Cerebellar cortex (tissue), 1 donor: ENCODE results near the gene PEPD.
"Not testable (repeated sequence)": the region's sequence is repeated elsewhere in the genome, so short reads cannot be mapped to it uniquely, and the experiment has no call there.

Experiments
- DNase-seq: peaks from one replicate; pipeline ENCODE4 v3.0.0-alpha.2; 2015; ENCODE audit warnings: low spot score

Gene PEPD

GRCh38 chr19:33497131-33497777 lies 24.3 kb downstream of the PEPD start:
- DNase-seq: no peak

- DNase-seq: no peak
Measured at GRCh38 chr19:33496038-33496895, 25.3 kb downstream of the PEPD start.

- DNase-seq: no peak
Measured at GRCh38 chr19:33493401-33494275, 28.0 kb downstream of the PEPD start.

- DNase-seq: no peak
Measured at GRCh38 chr19:33492951-33493350, 28.6 kb downstream of the PEPD start.

- DNase-seq: no peak
Measured at GRCh38 chr19:33492090-33492489, 29.5 kb downstream of the PEPD start.

- not testable (repeated sequence) for DNase-seq
Measured at GRCh38 chr19:33490596-33490995, 31.0 kb downstream of the PEPD start.

GRCh38 chr19:33490041-33490451 lies 31.5 kb downstream of the PEPD start:
- DNase-seq: no peak

GRCh38 chr19:33488826-33489225 lies 32.8 kb downstream of the PEPD start:
- DNase-seq: no peak

GRCh38 chr19:33487901-33488800 lies 33.4 kb downstream of the PEPD start:
- DNase-seq: no peak

- DNase-seq: no peak
Measured at GRCh38 chr19:33486936-33487811, 34.4 kb downstream of the PEPD start.

- no peak for DNase-seq
Measured at GRCh38 chr19:33486407-33486806, 35.2 kb downstream of the PEPD start.

GRCh38 chr19:33484226-33484774 lies 37.3 kb downstream of the PEPD start:
- no peak for DNase-seq

GRCh38 chr19:33482476-33482875 lies 39.1 kb downstream of the PEPD start:
- DNase-seq: no peak

- DNase-seq: no peak
Measured at GRCh38 chr19:33481863-33482262, 39.7 kb downstream of the PEPD start.

GRCh38 chr19:33479570-33479969 lies 42.0 kb downstream of the PEPD start:
- DNase-seq: not testable (repeated sequence)

- no peak for DNase-seq
Measured at GRCh38 chr19:33477781-33478180, 43.8 kb downstream of the PEPD start.

- no peak for DNase-seq
Measured at GRCh38 chr19:33476151-33476707, 45.4 kb downstream of the PEPD start.

GRCh38 chr19:33473653-33474305 lies 47.8 kb downstream of the PEPD start:
- DNase-seq: peak; percentile 27
